ENCODE measurements around the gene NF2.

- TF ChIP-seq EZH2 (IDR thresholded peaks at IDR 0.05; ENCODE audit: insufficient read depth, poor library complexity, severe bottlenecking) (no peak), EZH2phosphoT487 (IDR thresholded peaks at IDR 0.05; ENCODE audit: insufficient read depth, low read depth) (no peak)
Measured at GRCh38 chr22:29635734-29636357, 32.4 kb downstream of the NF2 start.
